D721Med (cell line): Measurements from ENCODE around the gene ARRB1.

Source experiments
- DNase-seq: peaks from one replicate; pipeline ENCODE4 v3.0.0; 2011; ENCODE audit warnings: low spot score; ENCODE audit not compliant: insufficient read length
- FAIRE-seq: peaks from 2 replicates; lab custom pipeline; 2011; peaks lifted over from hg19 to GRCh38; lab: Jason Lieb, UNC
- CTCF ChIP-seq: IDR thresholded peaks from 2 replicates; pipeline ENCODE4 v1.5.1; 2012; ENCODE audit warnings: mild to moderate bottlenecking, control low read depth; ENCODE audit not compliant: insufficient read depth; ENCODE audit errors: missing control alignments

Gene ARRB1

GRCh38 chr11:75389276-75389605 is 37.8 kb upstream of the ARRB1 start:
- no peak for TF ChIP-seq CTCF
- DNase-seq (no peak), FAIRE-seq (no peak)

- peak; percentile 96 for TF ChIP-seq CTCF
- DNase-seq: peak; percentile 64
- no peak for FAIRE-seq
Observed at GRCh38 chr11:75388386-75389275, 37.2 kb upstream of the ARRB1 start.

GRCh38 chr11:75387736-75388294 is 36.4 kb upstream of the ARRB1 start:
- no peak for FAIRE-seq
- no peak for TF ChIP-seq CTCF
- no peak for DNase-seq

GRCh38 chr11:75386942-75387630 is 35.6 kb upstream of the ARRB1 start:
- FAIRE-seq (no peak), DNase-seq (no peak)
- no peak for TF ChIP-seq CTCF

- DNase-seq (peak; percentile 82), FAIRE-seq (no peak)
- peak; percentile 90 for TF ChIP-seq CTCF
Observed at GRCh38 chr11:75384438-75385080, 33.1 kb upstream of the ARRB1 start.

- DNase-seq: no peak
- FAIRE-seq: no peak
- TF ChIP-seq CTCF: no peak
Observed at GRCh38 chr11:75383246-75383645, 31.8 kb upstream of the ARRB1 start.
